Esophagus muscularis mucosa (tissue), 4 donors: Measurements from ENCODE around the gene CFAP54. TPM values are rescaled to one million over a fixed set of nuclear protein-coding genes. Genes with fewer than 3 reads are reported as not detected.
A peak's percentile ranks its signal among the peaks of the same experiment; 100 is the strongest.
"Not testable (repeated sequence)": the region's sequence is repeated elsewhere in the genome, so short reads cannot be mapped to it uniquely, and the experiment has no call there.

ENCODE experiments used
- DNase-seq: peaks from one replicate; pipeline ENCODE4 v3.0.0-alpha.2; 2017; ENCODE audit errors: extremely low spot score
- H3K27ac ChIP-seq, 4 donors: fragments of 200-600 bp; sonication (generic); replicated peaks in 1 of 4; 1 replicate in 3 of 4; 2 replicates in 1 of 4; pipeline ENCODE4 v1.5.1; 2016 to 2019; ENCODE audit warnings: mild to moderate bottlenecking in 1 of 4
- H3K27me3 ChIP-seq, 4 donors: fragments of 200-600 bp; sonication (generic); one replicate each; pipeline versions ENCODE4 v1.5.1 to v1.6.0; 2016 to 2019
- H3K36me3 ChIP-seq, 4 donors: fragments of 200-600 bp; sonication (generic); one replicate each; pipeline ENCODE4 v1.5.1; 2016 to 2019
- H3K4me1 ChIP-seq, 4 donors: fragments of 200-600 bp; sonication (generic); one replicate each; pipeline ENCODE4 v1.5.1; 2016 to 2019
- H3K4me3 ChIP-seq, 4 donors: fragments of 200-600 bp; sonication (generic); 1 replicate in 2 of 4; 2 replicates in 2 of 4; pipeline ENCODE4 v1.5.1; 2016 to 2019; ENCODE audit warnings: mild to moderate bottlenecking in 4 of 4, moderate library complexity in 1 of 4
- H3K9me3 ChIP-seq, 4 donors: fragments of 200-600 bp; sonication (generic); 1 replicate in 3 of 4; 2 replicates in 1 of 4; pipeline ENCODE4 v1.5.1; 2016 to 2019
- EP300 ChIP-seq: sonication (generic); formaldehyde crosslinking; IDR thresholded peaks from one replicate; pipeline ENCODE4 v1.6.1; 2017; ENCODE audit warnings: antibody characterized with exemption
- POLR2A ChIP-seq: fragments of 450-650 bp; IDR thresholded peaks from one replicate; pipeline ENCODE4 v1.6.1; 2017; ENCODE audit warnings: antibody characterized with exemption, moderate library complexity, mild to moderate bottlenecking, low read depth
- POLR2AphosphoS5 ChIP-seq, 2 donors: sonication (generic); formaldehyde crosslinking; IDR thresholded peaks; one replicate each; pipeline ENCODE4 v1.6.1; 2017; ENCODE audit warnings: antibody characterized with exemption in 2 of 2
- WGBS: methylation state at CpG from one replicate; pipeline ENCODE4 v1.1.5; 2018; 5-methylcytosine and 5-hydroxymethylcytosine counted together
- intact Hi-C: fragments of 100-400 bp; cut with DNase I; formaldehyde crosslinking; loops from one replicate; pipeline ENCODE4 v1.15.1; 2023
- total RNA-seq, 4 donors: library from RNA; depleted of rRNA; stranded (reverse); fragments of >200 nt; gene quantifications; one replicate each; pipeline versions ENCODE4 v1.1.0 to v1.2.1, GENCODE V29; 2016
- TF ChIP-seq, protein P1 (sequence below), 3 experiments: fragments of 200-600 bp in 2 of 3; fragments of 450-650 bp in 1 of 3; sonication (generic) in 2 of 3; IDR thresholded peaks; one replicate each; pipeline ENCODE4 v1.5.1; 2017 to 2019; ENCODE audit warnings: antibody characterized with exemption in 3 of 3, mild to moderate bottlenecking in 2 of 3, moderate library complexity in 1 of 3

Gene CFAP54
- total RNA-seq, 4 donors from 2014 or later = 3.0 to 5.8 (median 4.3) TPM

GRCh38 chr12:96670334-96670899, 181.0 kb downstream of the CFAP54 start:
- intact Hi-C loops = no loop called here
- no peaks in the 10 kb centered on the region for H3K9me3 ChIP-seq
- no peak overlapping the region for H3K27ac ChIP-seq

GRCh38 chr12:96675519-96675918, 186.1 kb downstream of the CFAP54 start:
- 84% methylated on average over 3 of the region's 3 CpGs for WGBS
- H3K4me3 ChIP-seq, H3K9me3 ChIP-seq, H3K27ac ChIP-seq, H3K27me3 ChIP-seq, H3K36me3 ChIP-seq, H3K4me1 ChIP-seq, DNase-seq, intact Hi-C loops: not testable (repeated sequence)

More at GRCh38 chr12:96670334-96670899, 181.0 kb downstream of the CFAP54 start:
- Histone ChIP-seq H3K36me3 (peaks cover 0 to 4% (median 0%) of the 10 kb centered on the region in 4 donors), H3K27me3 (no peaks in the 10 kb centered on the region), H3K4me1 (no peaks in the 10 kb centered on the region), H3K4me3 (no peak overlapping the region)
- TF ChIP-seq, protein P1, sequence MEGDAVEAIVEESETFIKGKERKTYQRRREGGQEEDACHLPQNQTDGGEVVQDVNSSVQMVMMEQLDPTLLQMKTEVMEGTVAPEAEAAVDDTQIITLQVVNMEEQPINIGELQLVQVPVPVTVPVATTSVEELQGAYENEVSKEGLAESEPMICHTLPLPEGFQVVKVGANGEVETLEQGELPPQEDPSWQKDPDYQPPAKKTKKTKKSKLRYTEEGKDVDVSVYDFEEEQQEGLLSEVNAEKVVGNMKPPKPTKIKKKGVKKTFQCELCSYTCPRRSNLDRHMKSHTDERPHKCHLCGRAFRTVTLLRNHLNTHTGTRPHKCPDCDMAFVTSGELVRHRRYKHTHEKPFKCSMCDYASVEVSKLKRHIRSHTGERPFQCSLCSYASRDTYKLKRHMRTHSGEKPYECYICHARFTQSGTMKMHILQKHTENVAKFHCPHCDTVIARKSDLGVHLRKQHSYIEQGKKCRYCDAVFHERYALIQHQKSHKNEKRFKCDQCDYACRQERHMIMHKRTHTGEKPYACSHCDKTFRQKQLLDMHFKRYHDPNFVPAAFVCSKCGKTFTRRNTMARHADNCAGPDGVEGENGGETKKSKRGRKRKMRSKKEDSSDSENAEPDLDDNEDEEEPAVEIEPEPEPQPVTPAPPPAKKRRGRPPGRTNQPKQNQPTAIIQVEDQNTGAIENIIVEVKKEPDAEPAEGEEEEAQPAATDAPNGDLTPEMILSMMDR (IDR thresholded peaks at IDR 0.05) = no peak
- TF ChIP-seq EP300 (no peak), POLR2AphosphoS5 (IDR thresholded peaks at IDR 0.05) (no peak), POLR2A (no peak)
- 62% methylated on average over 3 of the region's 3 CpGs for WGBS
- peak; percentile 70 for DNase-seq

DNA sequence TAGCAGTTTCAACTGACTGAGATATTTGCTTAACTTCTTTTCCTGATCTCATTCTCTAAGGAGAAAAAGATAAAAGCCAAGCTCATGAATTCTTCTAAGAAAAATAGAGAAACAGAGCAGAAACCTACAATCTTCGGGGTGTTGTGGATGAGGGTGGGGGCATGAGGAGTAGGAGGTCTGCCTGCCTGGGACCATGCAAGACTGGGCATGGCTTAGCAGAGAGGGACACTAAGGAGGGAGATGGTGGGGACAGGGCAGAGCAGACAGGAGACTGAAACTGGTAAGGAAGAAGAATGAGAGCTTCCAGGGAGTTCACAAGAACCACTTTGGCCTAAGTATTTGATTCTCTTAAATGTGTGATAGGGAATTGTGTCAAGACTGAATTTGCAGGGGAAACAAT, 188.0 kb downstream of the CFAP54 start:
- intact Hi-C loops = no loop called here
- Histone ChIP-seq H3K36me3 (no peaks in the 10 kb centered on the region), H3K4me1 (no peaks in the 10 kb centered on the region), H3K9me3 (no peaks in the 10 kb centered on the region), H3K4me3 (no peak overlapping the region), H3K27me3 (no peaks in the 10 kb centered on the region), H3K27ac (no peak overlapping the region)
- DNase-seq = peak; percentile 60
- TF ChIP-seq, protein P1 (IDR thresholded peaks at IDR 0.05) = no peak
- TF ChIP-seq POLR2A (no peak), POLR2AphosphoS5 (IDR thresholded peaks at IDR 0.05) (no peak)
- 89% methylated on average over 1 of the region's 1 CpG for WGBS

DNA sequence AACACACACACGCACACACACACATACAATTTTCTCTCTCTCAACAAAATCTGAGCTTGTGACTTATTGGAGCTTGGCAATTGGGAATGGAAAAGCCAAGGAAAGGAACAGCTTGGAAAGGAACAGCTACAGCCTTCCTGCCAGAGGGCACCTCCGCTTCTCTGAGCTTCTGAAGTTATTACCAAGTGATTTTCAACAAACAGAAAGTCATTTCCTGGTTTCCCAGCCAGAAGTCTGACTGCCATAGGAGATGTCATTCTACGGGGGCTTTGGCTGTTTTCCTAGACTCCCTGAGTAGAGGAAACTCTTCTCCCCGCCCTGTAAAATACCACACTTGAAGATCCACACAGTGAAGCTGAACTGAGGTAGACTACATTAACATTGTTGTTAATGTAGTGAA, 198.3 kb downstream of the CFAP54 start:
- WGBS = 52% methylated on average over 4 of the region's 4 CpGs
- intact Hi-C loops = no loop called here
- H3K27ac ChIP-seq = no peak overlapping the region
- no peak for DNase-seq
- H3K4me1 ChIP-seq = no peaks in the 10 kb centered on the region
- no peaks in the 10 kb centered on the region for H3K27me3 ChIP-seq
- no peak for TF ChIP-seq POLR2AphosphoS5 (IDR thresholded peaks at IDR 0.05)
- TF ChIP-seq POLR2A = no peak
- TF ChIP-seq, protein P1 (IDR thresholded peaks at IDR 0.05) = no peak
- H3K4me3 ChIP-seq = no peak overlapping the region
- no peaks in the 10 kb centered on the region for H3K9me3 ChIP-seq
- H3K36me3 ChIP-seq = peaks cover 0 to 7% (median 4%) of the 10 kb centered on the region in 4 donors

- WGBS = 92% methylated on average over 5 of the region's 5 CpGs
- H3K4me3 ChIP-seq = no peak overlapping the region
- H3K9me3 ChIP-seq = no peaks in the 10 kb centered on the region
- peak; percentile 31 for DNase-seq
- no peak overlapping the region for H3K27ac ChIP-seq
- H3K36me3 ChIP-seq = no peaks in the 10 kb centered on the region
- TF ChIP-seq, protein P1 (IDR thresholded peaks at IDR 0.05) = no peak
- TF ChIP-seq POLR2AphosphoS5 (IDR thresholded peaks at IDR 0.05) = no peak
- no peak for TF ChIP-seq EP300
- TF ChIP-seq POLR2A = no peak
- no peaks in the 10 kb centered on the region for H3K4me1 ChIP-seq
- no peaks in the 10 kb centered on the region for H3K27me3 ChIP-seq
- intact Hi-C loops = no loop called here
Measured at GRCh38 chr12:96698521-96698920, 209.1 kb downstream of the CFAP54 start.
